ENCODE data around the gene TMEM191C.
"Not testable (repeated sequence)": the region's sequence is repeated elsewhere in the genome, so short reads cannot be mapped to it uniquely, and the experiment has no call there.

TMEM191C gene

GRCh38 chr22:21441170-21441569, 26.0 kb upstream of the TMEM191C start:
- not testable (repeated sequence) for H3K9me3 ChIP-seq (ENCODE audit: insufficient read depth, low read depth, low read length); H3K27ac ChIP-seq (ENCODE audit: low read length); H3K27me3 ChIP-seq (ENCODE audit: insufficient read depth, low read length); H3K4me3 ChIP-seq (ENCODE audit: low read length); H3K9ac ChIP-seq (ENCODE audit: low read depth, low read length); H3K4me1 ChIP-seq (ENCODE audit: insufficient read depth, low read length)
- H3K36me3 ChIP-seq (ENCODE audit: insufficient read depth, low read depth, low read length), result peaks cover 11% of the 10 kb centered on the region; the same call in 1 of the 2 replicates

GRCh38 chr22:21442123-21442522, 25.1 kb upstream of the TMEM191C start:
- H3K27me3 ChIP-seq (ENCODE audit: insufficient read depth, low read length); H3K27ac ChIP-seq (ENCODE audit: low read length); H3K9me3 ChIP-seq (ENCODE audit: insufficient read depth, low read depth, low read length); H3K9ac ChIP-seq (ENCODE audit: low read depth, low read length); H3K4me3 ChIP-seq (ENCODE audit: low read length); H3K4me1 ChIP-seq (ENCODE audit: insufficient read depth, low read length): not testable (repeated sequence)
- H3K36me3 ChIP-seq (ENCODE audit: insufficient read depth, low read depth, low read length), result peaks cover 18% of the 10 kb centered on the region

- not testable (repeated sequence) for H3K4me1 ChIP-seq (ENCODE audit: insufficient read depth, low read length); H3K27ac ChIP-seq (ENCODE audit: low read length); H3K27me3 ChIP-seq (ENCODE audit: insufficient read depth, low read length); H3K4me3 ChIP-seq (ENCODE audit: low read length); H3K9ac ChIP-seq (ENCODE audit: low read depth, low read length); H3K9me3 ChIP-seq (ENCODE audit: insufficient read depth, low read depth, low read length)
- peaks cover 18% of the 10 kb centered on the region for H3K36me3 ChIP-seq (ENCODE audit: insufficient read depth, low read depth, low read length)
Observed at GRCh38 chr22:21442646-21443045, 24.5 kb upstream of the TMEM191C start.

DNA sequence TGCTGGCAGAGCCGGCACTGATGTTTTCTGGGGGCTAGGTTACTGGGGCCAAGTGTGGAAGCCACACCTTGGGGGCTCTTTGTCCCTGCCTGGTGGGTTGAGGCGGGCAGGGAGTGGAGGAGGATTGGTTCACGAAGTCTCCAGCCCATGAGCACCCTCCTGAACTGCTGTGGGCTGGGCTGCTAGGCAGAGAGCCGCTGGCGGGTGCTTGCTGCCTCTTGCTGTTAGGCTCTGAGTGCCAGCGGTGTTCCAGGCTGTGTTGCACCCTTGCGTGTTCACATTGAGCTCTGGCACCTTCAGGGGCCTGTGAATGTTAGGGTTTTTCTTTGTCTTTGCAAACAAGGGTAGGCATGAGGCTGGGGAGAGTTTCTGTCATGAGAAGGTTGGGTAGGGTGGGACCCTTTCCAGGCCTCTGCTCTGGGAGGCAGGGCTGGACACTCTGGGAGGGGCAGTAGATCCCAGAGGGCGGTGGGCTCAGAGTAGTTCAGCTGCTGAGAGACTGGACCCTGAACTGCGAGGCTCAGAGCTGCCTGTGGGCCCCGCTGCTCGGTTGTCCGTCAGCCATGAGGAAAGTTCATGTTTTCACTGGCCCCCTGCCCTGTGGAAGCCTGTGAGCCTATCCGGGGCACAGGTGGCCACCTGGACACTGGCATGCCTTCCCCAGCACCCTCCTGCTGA, 24.0 kb upstream of the TMEM191C start:
- peaks cover 18% of the 10 kb centered on the region for H3K36me3 ChIP-seq (ENCODE audit: insufficient read depth, low read depth, low read length)
- no peak overlapping the region for H3K9ac ChIP-seq (ENCODE audit: low read depth, low read length)
- H3K9me3 ChIP-seq (ENCODE audit: insufficient read depth, low read depth, low read length), result no peaks in the 10 kb centered on the region
- H3K27ac ChIP-seq (ENCODE audit: low read length), result no peak overlapping the region
- H3K4me3 ChIP-seq (ENCODE audit: low read length), result no peak overlapping the region
- H3K27me3 ChIP-seq (ENCODE audit: insufficient read depth, low read length), result no peaks in the 10 kb centered on the region
- peaks cover 3% of the 10 kb centered on the region; the same call in 1 of the 2 replicates for H3K4me1 ChIP-seq (ENCODE audit: insufficient read depth, low read length)

- no peak overlapping the region for H3K9ac ChIP-seq (ENCODE audit: low read depth, low read length)
- H3K4me1 ChIP-seq (ENCODE audit: insufficient read depth, low read length), result peaks cover 3% of the 10 kb centered on the region; the same call in 1 of the 2 replicates
- H3K27ac ChIP-seq (ENCODE audit: low read length), result no peak overlapping the region
- H3K36me3 ChIP-seq (ENCODE audit: insufficient read depth, low read depth, low read length), result peaks cover 18% of the 10 kb centered on the region
- H3K4me3 ChIP-seq (ENCODE audit: low read length), result no peak overlapping the region
- no peaks in the 10 kb centered on the region for H3K27me3 ChIP-seq (ENCODE audit: insufficient read depth, low read length)
- no peaks in the 10 kb centered on the region for H3K9me3 ChIP-seq (ENCODE audit: insufficient read depth, low read depth, low read length)
Observed at GRCh38 chr22:21443735-21444421, 23.3 kb upstream of the TMEM191C start.

DNA sequence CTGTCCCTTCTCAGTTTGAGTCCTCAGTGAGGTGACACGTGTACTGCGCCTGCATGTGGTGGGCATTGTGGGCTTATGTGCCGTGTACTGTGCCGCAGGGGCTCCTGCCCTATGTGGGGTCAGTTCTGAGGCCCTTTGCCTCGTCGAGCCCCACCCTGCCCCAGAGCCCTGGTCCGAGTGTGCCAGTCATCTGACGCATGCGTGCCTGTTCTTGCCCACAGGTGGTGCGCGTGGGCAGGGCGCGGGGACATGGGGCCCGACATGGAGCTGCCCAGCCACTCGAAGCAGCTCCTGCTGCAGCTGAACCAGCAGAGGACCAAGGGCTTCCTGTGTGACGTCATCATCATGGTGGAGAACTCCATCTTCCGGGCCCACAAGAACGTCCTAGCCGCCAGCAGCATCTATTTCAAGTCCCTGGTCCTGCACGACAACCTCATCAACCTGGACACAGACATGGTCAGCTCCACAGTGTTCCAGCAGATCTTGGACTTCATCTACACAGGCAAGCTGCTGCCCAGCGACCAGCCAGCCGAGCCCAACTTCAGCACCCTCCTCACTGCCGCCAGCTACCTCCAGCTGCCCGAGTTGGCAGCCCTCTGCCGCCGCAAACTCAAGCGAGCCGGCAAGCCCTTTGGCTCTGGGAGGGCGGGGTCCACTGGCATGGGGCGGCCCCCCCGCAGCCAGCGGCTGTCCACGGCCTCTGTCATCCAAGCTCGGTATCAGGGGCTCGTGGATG, 22.3 kb upstream of the TMEM191C start:
- no peak overlapping the region for H3K9ac ChIP-seq (ENCODE audit: low read depth, low read length)
- H3K4me3 ChIP-seq (ENCODE audit: low read length), result no peak overlapping the region
- H3K27me3 ChIP-seq (ENCODE audit: insufficient read depth, low read length), result no peaks in the 10 kb centered on the region
- H3K4me1 ChIP-seq (ENCODE audit: insufficient read depth, low read length), result peaks cover 3% of the 10 kb centered on the region; the same call in 1 of the 2 replicates
- no peaks in the 10 kb centered on the region for H3K9me3 ChIP-seq (ENCODE audit: insufficient read depth, low read depth, low read length)
- H3K27ac ChIP-seq (ENCODE audit: low read length), result no peak overlapping the region
- peaks cover 18% of the 10 kb centered on the region for H3K36me3 ChIP-seq (ENCODE audit: insufficient read depth, low read depth, low read length)

DNA sequence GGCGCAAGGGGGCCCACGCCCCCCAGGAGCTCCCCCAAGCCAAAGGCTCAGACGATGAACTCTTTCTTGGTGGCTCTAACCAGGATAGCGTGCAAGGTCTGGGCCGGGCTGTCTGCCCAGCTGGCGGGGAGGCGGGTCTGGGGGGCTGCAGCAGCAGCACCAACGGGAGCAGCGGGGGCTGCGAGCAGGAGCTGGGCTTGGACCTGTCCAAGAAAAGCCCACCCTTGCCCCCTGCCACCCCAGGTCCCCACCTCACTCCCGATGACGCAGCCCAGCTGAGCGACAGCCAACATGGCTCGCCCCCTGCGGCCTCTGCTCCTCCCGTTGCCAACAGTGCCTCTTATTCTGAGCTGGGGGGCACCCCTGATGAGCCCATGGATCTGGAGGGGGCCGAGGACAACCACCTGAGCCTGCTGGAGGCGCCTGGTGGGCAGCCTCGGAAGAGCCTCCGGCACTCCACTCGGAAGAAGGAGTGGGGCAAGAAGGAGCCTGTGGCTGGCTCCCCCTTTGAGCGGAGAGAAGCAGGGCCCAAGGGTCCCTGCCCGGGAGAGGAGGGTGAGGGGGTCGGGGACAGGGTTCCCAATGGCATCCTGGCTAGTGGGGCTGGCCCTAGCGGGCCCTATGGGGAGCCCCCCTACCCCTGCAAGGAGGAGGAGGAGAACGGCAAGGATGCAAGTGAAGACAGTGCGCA, 21.6 kb upstream of the TMEM191C start:
- Histone ChIP-seq H3K9ac (ENCODE audit: low read depth, low read length) (no peak overlapping the region), H3K36me3 (ENCODE audit: insufficient read depth, low read depth, low read length) (peaks cover 18% of the 10 kb centered on the region), H3K4me3 (ENCODE audit: low read length) (no peak overlapping the region), H3K27me3 (ENCODE audit: insufficient read depth, low read length) (no peaks in the 10 kb centered on the region), H3K9me3 (ENCODE audit: insufficient read depth, low read depth, low read length) (no peaks in the 10 kb centered on the region), H3K27ac (ENCODE audit: low read length) (no peak overlapping the region), H3K4me1 (ENCODE audit: insufficient read depth, low read length) (peaks cover 3% of the 10 kb centered on the region; the same call in 1 of the 2 replicates)

GRCh38 chr22:21446128-21446826, 20.9 kb upstream of the TMEM191C start:
- Histone ChIP-seq H3K4me3 (ENCODE audit: low read length) (no peak overlapping the region), H3K36me3 (ENCODE audit: insufficient read depth, low read depth, low read length) (peaks cover 18% of the 10 kb centered on the region), H3K4me1 (ENCODE audit: insufficient read depth, low read length) (peaks cover 3% of the 10 kb centered on the region; the same call in 1 of the 2 replicates), H3K27me3 (ENCODE audit: insufficient read depth, low read length) (no peaks in the 10 kb centered on the region), H3K9me3 (ENCODE audit: insufficient read depth, low read depth, low read length) (no peaks in the 10 kb centered on the region), H3K9ac (ENCODE audit: low read depth, low read length) (no peak overlapping the region), H3K27ac (ENCODE audit: low read length) (no peak overlapping the region)

- no peaks in the 10 kb centered on the region for H3K27me3 ChIP-seq (ENCODE audit: insufficient read depth, low read length)
Observed at GRCh38 chr22:21446827-21447690, 20.1 kb upstream of the TMEM191C start.

GRCh38 chr22:21447694-21448402, 19.3 kb upstream of the TMEM191C start:
- Histone ChIP-seq H3K4me1 (ENCODE audit: insufficient read depth, low read length) (peaks cover 3% of the 10 kb centered on the region; the same call in 1 of the 2 replicates), H3K9me3 (ENCODE audit: insufficient read depth, low read depth, low read length) (no peaks in the 10 kb centered on the region), H3K36me3 (ENCODE audit: insufficient read depth, low read depth, low read length) (peaks cover 18% of the 10 kb centered on the region), H3K9ac (ENCODE audit: low read depth, low read length) (no peak overlapping the region), H3K27me3 (ENCODE audit: insufficient read depth, low read length) (no peaks in the 10 kb centered on the region), H3K27ac (ENCODE audit: low read length) (no peak overlapping the region), H3K4me3 (ENCODE audit: low read length) (no peak overlapping the region)

More at GRCh38 chr22:21446827-21447690, 20.1 kb upstream of the TMEM191C start:
- H3K9me3 ChIP-seq (ENCODE audit: insufficient read depth, low read depth, low read length), result no peaks in the 10 kb centered on the region
- peaks cover 18% of the 10 kb centered on the region for H3K36me3 ChIP-seq (ENCODE audit: insufficient read depth, low read depth, low read length)
- no peak overlapping the region for H3K4me3 ChIP-seq (ENCODE audit: low read length)
- no peak overlapping the region for H3K27ac ChIP-seq (ENCODE audit: low read length)
- no peak overlapping the region for H3K9ac ChIP-seq (ENCODE audit: low read depth, low read length)
- H3K4me1 ChIP-seq (ENCODE audit: insufficient read depth, low read length), result peaks cover 3% of the 10 kb centered on the region; the same call in 1 of the 2 replicates

Data from iPS-20b (cell line).